ENCODE data around the gene MMP10. TPM values are rescaled to one million over a fixed set of nuclear protein-coding genes. Genes with fewer than 3 reads are reported as not detected.

Gene MMP10
- total RNA-seq, 1 experiment from 2014 or later, result not detected

GRCh38 chr11:102783016-102783415 lies 2.6 kb upstream of the MMP10 start:
- CTCF ChIA-PET, result interaction anchor here (0.7 kb wide), 1 partner anchor 8 kb away, joined by 3 read pairs; no protein-coding TSS in a partner anchor
- H3K4me2 ChIP-seq, result no peak overlapping the region
- BruUV-seq (replicated peaks), result no TSS peak

DNA sequence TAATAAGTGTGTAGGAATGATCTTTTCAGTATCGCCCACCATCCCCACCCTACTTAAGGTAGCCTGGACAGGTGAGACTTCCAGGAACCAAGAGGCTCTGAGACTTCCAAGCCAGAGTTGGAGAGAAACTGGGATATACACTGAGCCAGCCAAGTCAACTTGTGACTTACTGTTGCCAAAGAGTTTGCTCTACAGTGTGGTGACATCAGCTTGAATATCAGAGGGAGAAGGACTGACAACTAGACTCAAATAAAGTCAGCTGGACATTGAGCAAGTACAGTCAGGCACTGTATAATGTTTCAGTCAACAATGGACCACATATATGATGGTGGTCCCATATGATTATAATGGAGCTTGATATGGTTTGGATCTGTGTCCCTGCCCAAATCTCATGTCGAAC lies 1.2 kb upstream of the MMP10 start:
- Histone ChIP-seq H3K79me2 (ENCODE audit: low read depth) (no peaks in the 10 kb centered on the region), H3K9me3 (ENCODE audit: insufficient read depth, low read depth) (no peaks in the 10 kb centered on the region), H3K9me2 (ENCODE audit: insufficient read depth) (no peaks in the 10 kb centered on the region), H3K27ac (no peak overlapping the region), H3K27me3 (ENCODE audit: insufficient read depth, low read depth) (no peaks in the 10 kb centered on the region), H3K36me3 (ENCODE audit: low read depth) (no peaks in the 10 kb centered on the region), H3K4me1 (replicated peaks; ENCODE audit: insufficient read depth) (peaks cover 20% of the 10 kb centered on the region), H2AFZ (no peak overlapping the region), H3K4me3 (no peak overlapping the region), H3K4me2 (no peak overlapping the region), H4K20me1 (ENCODE audit: insufficient read depth) (no peaks in the 10 kb centered on the region), H3F3A (ENCODE audit: insufficient read depth, low read depth) (peaks cover 19% of the 10 kb centered on the region; the same call in 1 of the 2 replicates)
- BruUV-seq (replicated peaks), result no TSS peak
- TF ChIP-seq EZH2 (IDR thresholded peaks at IDR 0.05; ENCODE audit: low read depth), result no peak
- TF ChIP-seq, protein P1, sequence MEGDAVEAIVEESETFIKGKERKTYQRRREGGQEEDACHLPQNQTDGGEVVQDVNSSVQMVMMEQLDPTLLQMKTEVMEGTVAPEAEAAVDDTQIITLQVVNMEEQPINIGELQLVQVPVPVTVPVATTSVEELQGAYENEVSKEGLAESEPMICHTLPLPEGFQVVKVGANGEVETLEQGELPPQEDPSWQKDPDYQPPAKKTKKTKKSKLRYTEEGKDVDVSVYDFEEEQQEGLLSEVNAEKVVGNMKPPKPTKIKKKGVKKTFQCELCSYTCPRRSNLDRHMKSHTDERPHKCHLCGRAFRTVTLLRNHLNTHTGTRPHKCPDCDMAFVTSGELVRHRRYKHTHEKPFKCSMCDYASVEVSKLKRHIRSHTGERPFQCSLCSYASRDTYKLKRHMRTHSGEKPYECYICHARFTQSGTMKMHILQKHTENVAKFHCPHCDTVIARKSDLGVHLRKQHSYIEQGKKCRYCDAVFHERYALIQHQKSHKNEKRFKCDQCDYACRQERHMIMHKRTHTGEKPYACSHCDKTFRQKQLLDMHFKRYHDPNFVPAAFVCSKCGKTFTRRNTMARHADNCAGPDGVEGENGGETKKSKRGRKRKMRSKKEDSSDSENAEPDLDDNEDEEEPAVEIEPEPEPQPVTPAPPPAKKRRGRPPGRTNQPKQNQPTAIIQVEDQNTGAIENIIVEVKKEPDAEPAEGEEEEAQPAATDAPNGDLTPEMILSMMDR (conservative IDR thresholded peaks at IDR 0.05), result no peak
- POLR2A ChIA-PET (ENCODE audit: unreplicated experiment), result no interaction called here
- peak in 1 of 2 experiments; percentile 25 for DNase-seq
- intact Hi-C loops (cut with micrococcal nuclease; ENCODE audit: unreplicated experiment), result no loop called here
- CTCF ChIA-PET, result no interaction called here

More at GRCh38 chr11:102783016-102783415, 2.6 kb upstream of the MMP10 start:
- Histone ChIP-seq H3K4me3 (no peak overlapping the region), H4K20me1 (ENCODE audit: insufficient read depth) (no peaks in the 10 kb centered on the region), H3K9me3 (ENCODE audit: insufficient read depth, low read depth) (no peaks in the 10 kb centered on the region), H3K27ac (no peak overlapping the region), H3F3A (ENCODE audit: insufficient read depth, low read depth) (peaks cover 19% of the 10 kb centered on the region; the same call in 1 of the 2 replicates), H3K4me1 (replicated peaks; ENCODE audit: insufficient read depth) (peaks cover 20% of the 10 kb centered on the region), H3K36me3 (ENCODE audit: low read depth) (no peaks in the 10 kb centered on the region), H3K9me2 (ENCODE audit: insufficient read depth) (no peaks in the 10 kb centered on the region), H3K79me2 (ENCODE audit: low read depth) (no peaks in the 10 kb centered on the region), H2AFZ (no peak overlapping the region), H3K27me3 (ENCODE audit: insufficient read depth, low read depth) (no peaks in the 10 kb centered on the region)
- intact Hi-C loops (cut with micrococcal nuclease; ENCODE audit: unreplicated experiment), result no loop called here
- TF ChIP-seq EZH2 (IDR thresholded peaks at IDR 0.05; ENCODE audit: low read depth), result no peak
- TF ChIP-seq, protein P1 (conservative IDR thresholded peaks at IDR 0.05), result no peak
- no peak for DNase-seq
- POLR2A ChIA-PET (ENCODE audit: unreplicated experiment), result no interaction called here

- Histone ChIP-seq H4K20me1 (ENCODE audit: insufficient read depth) (no peaks in the 10 kb centered on the region), H3K27ac (no peak overlapping the region), H3K4me3 (no peak overlapping the region), H3K79me2 (ENCODE audit: low read depth) (no peaks in the 10 kb centered on the region), H3K9me3 (ENCODE audit: insufficient read depth, low read depth) (no peaks in the 10 kb centered on the region), H3K36me3 (ENCODE audit: low read depth) (no peaks in the 10 kb centered on the region), H3K4me1 (replicated peaks; ENCODE audit: insufficient read depth) (peaks cover 8% of the 10 kb centered on the region), H3K27me3 (ENCODE audit: insufficient read depth, low read depth) (no peaks in the 10 kb centered on the region), H3F3A (ENCODE audit: insufficient read depth, low read depth) (peaks cover 3% of the 10 kb centered on the region; the same call in 1 of the 2 replicates), H2AFZ (no peak overlapping the region), H3K4me2 (no peak overlapping the region), H3K9me2 (ENCODE audit: insufficient read depth) (no peaks in the 10 kb centered on the region)
- TF ChIP-seq EZH2 (IDR thresholded peaks at IDR 0.05; ENCODE audit: low read depth), result no peak
- TF ChIP-seq, protein P1 (conservative IDR thresholded peaks at IDR 0.05), result no peak
- ChIA-PET POLR2A (ENCODE audit: unreplicated experiment) (no interaction called here), CTCF (no interaction called here)
- intact Hi-C loops (cut with micrococcal nuclease; ENCODE audit: unreplicated experiment), result no loop called here
- BruUV-seq (replicated peaks), result no TSS peak
- no peak for DNase-seq
These were observed 4.0 kb downstream of the MMP10 start for GRCh38 chr11:102776454-102776853.

Data from PC-9 (cell line).